ENCODE data around the gene LARGE2.

DNA sequence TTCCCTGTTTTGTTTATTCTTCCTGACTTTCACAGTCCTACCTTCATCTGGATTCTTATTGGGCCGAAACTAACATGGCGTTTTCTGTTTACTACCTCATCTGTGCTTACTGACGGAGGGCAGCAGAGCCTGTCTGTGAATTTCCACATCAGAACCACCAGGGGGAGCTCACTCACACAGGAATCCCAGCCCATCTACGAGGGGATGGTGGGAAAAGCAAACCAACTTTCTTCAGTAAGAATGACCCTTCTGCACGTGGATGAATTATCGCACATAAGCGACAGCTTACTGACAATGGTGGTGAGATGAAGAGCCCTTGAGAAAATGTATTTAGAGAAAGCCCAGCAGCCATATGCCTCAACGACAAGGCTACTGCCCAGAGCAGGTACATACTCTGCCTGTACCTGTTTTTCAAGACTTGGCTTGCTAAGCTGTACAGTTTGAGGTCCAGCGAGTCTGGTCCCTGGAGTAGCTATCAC is 42.5 kb downstream of the LARGE2 start:
- TF ChIP-seq EZH2 (IDR thresholded peaks at IDR 0.05; ENCODE audit: insufficient read depth, poor library complexity, severe bottlenecking) (no peak), EZH2phosphoT487 (IDR thresholded peaks at IDR 0.05; ENCODE audit: insufficient read depth, low read depth) (no peak)

Measured in GM23248 (cell line).